Effector CD8-positive, alpha-beta T cell (primary cell): ENCODE results near the gene DNHD1.

Experiments
- DNase-seq: peaks from one replicate; lab custom pipeline; 2025; lab: John Stamatoyannopoulos, UW
- total RNA-seq, 4 experiments: gene quantifications; one replicate each; lab custom pipeline; 2026; lab: John Stamatoyannopoulos, UW

DNHD1 gene
- total RNA-seq: 52.9 to 114 (median 94.0) reads per million in 4 experiments

- no peak for DNase-seq
These were observed at the start of gene DNHD1 for GRCh38 chr11:6497069-6497839. Gene DNHD1, plus strand, starts transcription at chr11:6497280. Its CDS starts 936 bp downstream, at chr11:6498216.

- DNase-seq: no peak
These were observed 48.5 kb upstream of the DNHD1 start for GRCh38 chr11:6448574-6448973.

DNA sequence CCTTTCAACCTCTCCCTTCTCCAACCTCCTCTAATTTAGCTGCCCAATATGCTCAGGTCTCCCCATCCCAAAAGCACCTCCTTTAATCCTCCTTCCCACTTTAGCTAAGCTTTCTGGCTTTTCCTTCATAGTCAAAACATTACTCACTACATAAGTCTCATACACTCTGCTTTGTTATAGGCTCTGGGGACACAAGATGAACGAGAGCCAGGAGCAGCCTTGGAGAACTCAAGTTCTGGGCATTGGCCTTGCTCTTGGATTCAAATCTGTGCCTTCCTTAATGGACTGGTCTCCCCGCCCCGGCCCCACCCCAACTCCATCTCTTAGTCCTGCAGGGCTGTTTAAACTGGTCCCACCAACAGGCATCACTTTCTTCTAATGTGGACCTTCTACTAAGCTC is 44.9 kb upstream of the DNHD1 start:
- DNase-seq: no peak

- DNase-seq: no peak
These were observed 43.9 kb upstream of the DNHD1 start for GRCh38 chr11:6453152-6453551.

DNA sequence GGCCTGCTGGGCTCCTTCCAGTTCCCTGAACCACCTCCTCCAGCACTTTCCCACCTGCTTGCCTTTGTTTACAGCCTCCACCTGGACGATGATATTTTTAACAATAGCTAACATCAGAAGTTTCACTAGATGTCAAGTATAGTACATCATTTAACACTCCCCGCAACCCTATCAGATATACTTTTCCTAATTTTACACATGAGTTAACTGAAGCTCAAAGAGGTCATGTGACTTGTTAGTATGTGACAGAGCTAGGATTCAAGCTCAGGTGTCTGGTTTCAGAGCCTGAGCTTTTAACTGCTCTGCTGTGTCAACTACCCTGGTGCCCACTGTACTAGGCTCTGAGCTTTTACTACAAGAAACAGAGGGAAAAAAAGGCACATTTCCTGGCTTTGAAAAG is 42.0 kb upstream of the DNHD1 start:
- no peak for DNase-seq

GRCh38 chr11:6456361-6457073 is 40.6 kb upstream of the DNHD1 start:
- no peak for DNase-seq

DNA sequence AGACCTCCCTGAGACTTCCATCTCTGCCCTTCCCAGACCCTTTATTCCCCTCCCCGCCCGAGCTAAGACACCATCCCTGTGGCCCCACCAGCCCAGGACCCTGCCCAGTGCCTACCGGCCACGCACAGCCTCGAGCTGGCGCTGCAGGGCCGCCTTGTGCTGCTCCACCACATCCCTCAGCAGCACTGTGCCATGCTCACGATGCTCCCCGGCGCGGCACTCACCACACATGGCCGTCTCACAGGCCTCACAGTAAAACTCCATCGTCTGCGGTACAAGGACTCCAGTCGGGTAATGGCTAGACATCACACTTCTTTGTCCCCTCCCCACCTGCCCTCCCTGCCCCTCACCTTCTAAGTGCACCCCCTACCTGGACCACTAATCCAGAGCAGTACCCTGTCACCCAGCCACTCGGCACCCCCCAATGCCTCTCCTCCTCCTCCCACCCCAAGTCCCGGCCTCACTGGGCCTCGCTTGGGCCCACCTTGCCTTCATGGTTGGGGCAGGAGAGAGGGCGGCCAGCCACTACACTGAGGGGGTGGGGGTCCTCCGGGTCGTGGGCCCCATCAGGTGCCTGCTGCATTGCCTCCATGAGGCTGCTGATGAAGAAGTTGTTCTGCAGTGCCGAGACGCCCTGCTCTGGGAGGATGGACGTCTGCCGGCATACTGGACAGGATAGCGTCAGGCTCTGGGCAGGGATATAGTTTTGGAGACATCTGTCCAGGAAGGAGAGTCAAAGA is 39.3 kb upstream of the DNHD1 start:
- no peak for DNase-seq

DNA sequence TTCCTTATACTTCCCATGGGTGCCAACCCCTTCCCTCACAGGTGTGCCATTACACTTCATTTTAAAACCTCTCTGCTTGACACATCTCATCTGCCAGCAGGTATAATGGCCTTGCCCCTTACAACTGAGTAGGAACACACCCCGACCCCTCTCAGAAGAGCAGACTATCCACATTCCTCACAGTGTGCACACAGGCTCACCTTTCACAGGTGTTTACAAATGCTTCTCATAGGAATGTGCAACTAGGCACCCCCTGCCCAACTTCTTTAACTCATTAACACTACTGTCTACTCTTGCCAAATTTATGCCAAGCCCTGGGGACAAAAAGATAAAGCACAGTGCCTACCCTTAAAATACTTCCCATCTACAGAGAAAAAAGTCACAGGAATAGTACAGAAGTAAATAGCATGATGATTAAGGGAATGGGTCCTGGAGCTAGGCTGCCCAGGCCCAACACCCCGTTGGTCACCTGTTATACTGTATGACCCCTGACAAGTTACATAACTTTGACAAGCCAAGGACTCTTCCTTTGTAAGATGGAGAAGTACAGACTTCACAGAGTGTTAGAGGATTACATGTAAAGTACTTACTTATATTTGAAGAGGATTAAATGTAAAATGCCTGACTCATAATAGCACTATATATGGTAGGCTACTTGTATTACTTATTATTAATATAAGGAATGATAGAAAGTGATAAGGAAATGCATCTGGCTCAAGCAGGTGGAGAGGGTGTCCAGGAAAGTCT is 38.6 kb upstream of the DNHD1 start:
- DNase-seq: no peak

GRCh38 chr11:6459099-6459450 is 38.0 kb upstream of the DNHD1 start:
- DNase-seq: no peak

DNA sequence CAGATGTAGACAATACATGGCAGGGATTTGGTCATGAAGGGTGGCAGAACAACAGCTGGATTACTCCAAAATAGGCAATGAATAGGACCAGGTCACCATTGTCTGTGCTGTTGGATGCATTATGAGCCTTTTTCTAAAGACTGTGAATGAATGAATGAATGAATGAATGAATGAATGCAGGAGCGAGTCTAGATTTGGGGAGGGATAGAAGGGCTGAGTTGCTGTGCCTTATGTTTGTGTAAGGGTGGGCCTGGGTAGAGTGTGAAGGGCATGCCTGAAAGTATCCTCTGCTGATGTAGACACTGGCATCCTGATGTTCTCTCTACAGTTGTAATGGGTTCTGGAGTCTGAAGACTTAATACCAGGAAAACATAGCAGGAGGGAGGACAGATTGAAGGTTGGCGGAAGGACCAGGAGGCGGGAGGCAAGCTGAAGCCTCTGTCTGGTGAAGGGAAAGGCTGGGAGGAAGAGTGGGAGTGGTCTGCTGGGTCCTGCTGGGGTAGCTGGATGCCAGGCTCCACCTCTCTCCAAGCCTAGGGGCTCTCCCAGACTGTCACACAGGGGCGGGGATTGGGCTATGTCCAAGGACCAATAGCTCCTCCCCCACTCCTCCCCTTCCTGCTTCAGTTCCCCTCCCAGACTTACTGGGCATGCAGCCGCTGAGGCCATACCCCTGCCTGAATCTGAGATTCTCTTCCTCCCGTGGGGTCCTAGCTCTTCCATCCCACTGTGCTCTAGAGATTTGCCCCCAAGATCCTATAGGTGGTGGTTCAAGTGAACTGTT is 28.2 kb upstream of the DNHD1 start:
- DNase-seq: no peak

DNA sequence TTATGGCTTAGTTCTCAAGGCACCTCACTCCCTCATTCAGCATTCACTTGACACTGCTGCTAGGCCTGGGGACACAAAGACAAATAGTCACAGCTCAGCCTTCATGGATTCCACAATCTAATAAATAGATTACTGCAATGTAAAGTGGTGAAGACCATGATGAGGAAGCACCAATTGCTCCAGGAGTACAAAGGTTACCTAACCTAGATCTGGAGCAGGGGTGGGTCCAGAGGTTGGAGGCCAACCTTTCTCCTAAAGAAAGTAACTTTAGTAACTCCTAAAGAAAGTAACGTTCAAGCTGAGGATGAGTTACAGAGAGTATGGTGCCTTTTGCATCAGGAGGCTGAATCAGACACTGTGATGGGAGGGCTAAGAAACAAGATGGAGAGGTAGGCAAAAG is 27.5 kb upstream of the DNHD1 start:
- DNase-seq: no peak

DNA sequence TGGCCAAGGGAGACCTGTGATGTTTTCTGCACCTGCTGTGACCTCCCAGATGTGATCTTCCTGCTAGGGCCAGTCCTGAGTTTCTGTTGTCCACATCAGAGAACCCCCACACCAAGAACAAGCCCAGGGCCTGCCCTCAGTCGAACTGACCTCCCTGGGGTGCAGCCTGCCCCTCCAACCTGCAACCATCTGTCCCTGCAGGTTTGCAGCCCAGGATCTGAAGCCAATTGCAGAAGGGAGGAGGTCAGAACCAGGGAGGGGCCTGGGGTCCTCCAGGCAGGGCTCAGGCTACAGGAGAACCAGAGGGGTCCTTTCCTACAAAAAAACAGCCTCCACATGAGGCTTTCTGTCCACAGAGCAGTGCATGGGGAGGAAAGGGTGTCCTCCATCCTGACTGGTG is 24.1 kb upstream of the DNHD1 start:
- DNase-seq: no peak

DNA sequence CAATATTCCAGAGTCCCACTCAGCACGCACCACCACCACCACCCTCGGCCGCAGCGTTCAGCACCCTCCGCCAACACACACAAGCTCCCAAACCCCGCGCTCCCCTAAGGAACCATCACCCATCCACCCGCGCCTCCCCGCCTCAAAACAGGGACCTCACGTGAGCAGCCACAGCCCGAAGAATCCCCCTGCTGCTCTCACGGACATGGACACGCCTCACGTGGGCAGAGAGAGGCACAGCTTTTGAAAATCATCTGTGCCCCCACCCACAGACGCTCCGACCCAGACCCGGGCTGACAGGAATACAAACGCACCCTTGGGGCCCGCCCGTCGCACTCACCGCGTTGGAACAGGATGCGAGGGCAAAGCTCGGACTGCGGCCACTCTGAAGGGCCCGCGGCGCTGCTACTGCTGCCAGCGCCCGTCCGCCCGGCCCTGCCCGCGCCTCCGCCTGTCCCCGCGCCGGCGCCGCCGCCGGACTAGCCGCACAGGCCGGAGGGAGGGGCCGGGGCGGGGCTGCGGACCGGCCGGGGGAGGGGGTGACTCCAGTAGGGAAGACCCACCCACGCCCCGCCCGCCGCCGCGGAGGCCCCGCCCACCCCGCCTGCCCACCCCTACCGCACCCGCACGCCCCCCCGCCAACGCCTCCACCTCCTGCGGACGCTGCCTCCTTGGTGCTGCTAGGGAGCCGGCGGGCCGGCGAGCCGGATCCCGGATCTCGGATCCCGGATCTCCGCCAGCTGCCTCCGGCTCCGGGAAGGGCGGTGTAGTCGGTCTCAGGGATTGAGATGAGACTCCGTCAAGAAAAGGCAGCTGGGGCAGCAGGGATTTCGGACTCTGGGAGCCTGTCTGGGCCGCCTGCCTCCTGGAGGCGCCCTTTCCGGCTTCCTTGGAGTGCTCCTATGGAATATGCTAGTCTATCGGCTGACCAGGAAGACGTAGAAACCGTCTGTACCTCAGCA is 23.3 kb upstream of the DNHD1 start, which contains the start of gene TRIM3:
Gene TRIM3 (minus strand): TSS at position 491 of the 962 bp plus-strand sequence. CDS start 8,246 bp downstream, outside the sequence.
- peak; percentile 72 for DNase-seq

GRCh38 chr11:6474413-6474792 is 22.7 kb upstream of the DNHD1 start:
- DNase-seq: no peak

DNA sequence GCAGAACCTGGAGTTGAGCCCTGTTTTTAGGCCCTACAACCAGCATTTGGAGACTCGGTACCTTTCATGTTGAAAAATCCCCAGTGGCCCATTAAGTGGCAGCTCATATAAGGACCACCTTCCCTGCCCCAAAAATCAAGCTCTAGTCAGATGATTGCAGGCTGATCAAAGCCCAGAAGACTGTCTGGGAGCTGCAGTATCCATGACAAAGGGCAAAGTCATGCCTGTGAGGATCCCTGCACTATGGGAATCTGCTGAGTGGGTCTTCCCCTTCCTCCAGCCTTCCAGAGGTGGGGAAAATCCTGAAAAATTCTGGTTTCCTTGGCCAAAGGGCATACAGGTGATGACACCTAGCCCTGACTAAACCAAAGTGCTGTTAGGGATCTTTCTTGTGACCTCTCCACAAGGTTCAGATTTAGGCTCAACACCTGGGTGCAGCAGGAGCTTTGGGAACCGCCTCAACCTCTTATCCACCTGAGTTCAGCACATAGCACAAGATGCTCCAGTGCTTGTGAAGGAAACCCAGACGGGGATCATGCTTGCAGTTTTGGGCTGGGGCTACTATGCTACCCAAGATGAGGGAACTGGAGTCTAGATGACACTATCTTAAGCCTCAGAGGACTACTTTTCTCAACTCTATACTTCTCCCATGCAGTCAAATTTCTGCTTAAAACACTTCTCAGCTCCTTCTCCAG is 22.1 kb upstream of the DNHD1 start:
- DNase-seq: no peak

DNA sequence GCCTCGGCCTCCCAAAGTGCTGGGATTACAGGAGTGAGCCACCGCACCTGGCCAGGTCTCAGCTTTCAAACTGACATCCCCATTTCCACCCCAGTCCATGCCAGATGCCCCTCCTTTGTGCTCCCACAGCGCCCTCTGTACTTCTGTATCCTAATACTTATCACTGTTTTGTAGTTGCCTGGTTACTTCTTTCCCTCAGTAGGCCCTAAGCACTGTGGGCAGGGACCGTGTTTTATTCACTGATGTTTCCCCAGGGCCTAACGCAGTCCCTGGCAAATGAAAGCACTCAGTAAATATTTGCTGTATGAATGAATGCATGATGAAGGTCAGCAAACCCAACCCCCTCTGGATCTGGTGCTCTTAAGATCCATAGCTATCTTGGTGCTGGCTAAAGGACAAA is 21.1 kb upstream of the DNHD1 start:
- DNase-seq: no peak

- no peak for DNase-seq
These were observed 20.5 kb upstream of the DNHD1 start for GRCh38 chr11:6476571-6476970.

DNA sequence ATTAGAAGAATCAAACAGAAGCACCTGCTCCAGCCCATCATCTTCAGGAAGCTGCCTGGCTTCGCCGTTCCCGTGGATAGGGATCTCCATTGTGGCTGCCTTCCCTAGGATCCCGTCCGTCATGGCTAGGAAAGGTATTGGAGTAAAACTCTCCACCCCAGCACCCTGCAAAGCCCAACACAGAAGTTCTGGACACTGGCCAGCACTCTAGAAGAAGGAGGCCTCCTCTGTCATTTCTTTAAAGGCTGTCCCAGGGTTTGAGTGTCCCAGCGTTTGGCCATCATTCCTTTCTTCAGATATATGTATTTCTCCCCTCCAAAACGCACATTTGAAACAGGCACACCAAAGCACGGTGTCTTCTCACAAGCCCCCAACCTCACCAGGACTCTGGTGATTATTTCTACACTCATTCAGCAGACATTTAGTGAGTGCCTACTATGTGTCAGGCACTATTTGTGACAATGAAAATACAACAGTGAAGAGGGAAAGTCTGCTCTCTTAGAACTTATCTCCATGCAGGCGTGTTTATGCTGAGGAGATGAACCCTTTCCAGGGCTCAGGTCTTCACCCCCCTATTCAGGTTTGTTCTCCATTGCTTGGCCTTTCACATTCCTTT is 16.7 kb upstream of the DNHD1 start:
- no peak for DNase-seq
